ENCODE results near the gene CX3CR1. TPM values are rescaled to one million over a fixed set of nuclear protein-coding genes. Genes with fewer than 3 reads are reported as not detected.
A peak's percentile ranks its signal among the peaks of the same experiment; 100 is the strongest.

The CX3CR1 gene
- total RNA-seq, 2 experiments from 2014 or later, result 0.41 to 3.7 TPM

DNA sequence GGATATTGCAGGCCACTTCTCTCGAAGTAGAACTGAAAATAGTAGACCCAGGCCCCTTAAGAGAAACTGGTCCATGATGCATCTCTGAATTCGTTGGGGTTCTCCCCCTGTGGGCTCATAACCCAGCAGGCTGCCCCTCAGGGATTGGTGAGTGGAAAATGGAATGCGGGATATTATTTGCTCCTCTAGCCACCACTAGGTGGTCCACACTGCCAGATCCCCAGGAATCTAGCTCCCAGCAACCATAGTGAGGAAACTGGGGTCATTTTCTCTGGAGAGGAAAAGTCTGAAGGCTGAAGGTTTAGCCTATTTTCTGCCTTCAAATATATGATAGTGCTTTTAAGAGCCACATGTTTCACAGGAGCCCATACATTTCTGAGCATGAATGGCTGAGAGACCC lies 6.7 kb downstream of the CX3CR1 start:
- DNase-seq (peak; percentile 23), ATAC-seq (no peak)
- CTCF ChIA-PET, result interaction anchor here (10.6 kb wide), 1 partner anchor 19 kb away, joined by 115 read pairs; no protein-coding TSS in a partner anchor
- no peaks in the 10 kb centered on the region for H3K36me3 Mint-ChIP-seq
- no peak overlapping the region for H3K27ac Mint-ChIP-seq
- H3K27me3 Mint-ChIP-seq, result peaks cover 18% of the 10 kb centered on the region
- H3K4me1 Mint-ChIP-seq, result peaks cover 33% of the 10 kb centered on the region
- H3K9me3 Mint-ChIP-seq (ENCODE audit: low read depth), result no peaks in the 10 kb centered on the region
- no peak overlapping the region for H3K4me3 Mint-ChIP-seq

DNA sequence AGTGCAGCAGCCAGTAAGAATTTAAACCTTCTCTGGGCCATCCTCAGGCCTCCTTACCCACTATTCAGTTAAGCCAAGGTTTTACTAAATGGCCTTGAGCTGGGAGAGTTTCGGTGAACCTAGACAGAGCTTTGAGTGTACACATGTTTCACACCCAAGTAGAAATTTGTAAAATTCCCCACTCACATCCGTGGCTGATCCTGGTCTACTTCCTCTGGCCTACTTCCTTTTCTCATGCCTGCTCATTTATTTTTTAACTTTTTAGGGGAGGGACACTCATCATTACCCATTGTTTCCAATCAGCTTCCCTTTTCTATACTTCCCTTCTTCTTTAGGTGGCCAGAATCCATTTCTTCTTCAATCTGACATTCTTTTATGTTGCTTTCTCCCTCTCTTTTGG lies 7.6 kb downstream of the CX3CR1 start:
- DNase-seq (no peak), ATAC-seq (no peak)
- Mint-ChIP-seq H3K27me3 (peaks cover 18% of the 10 kb centered on the region), H3K27ac (no peak overlapping the region), H3K9me3 (ENCODE audit: low read depth) (no peaks in the 10 kb centered on the region), H3K4me1 (peaks cover 33% of the 10 kb centered on the region), H3K36me3 (peaks cover 2% of the 10 kb centered on the region), H3K4me3 (no peak overlapping the region)
- CTCF ChIA-PET, result interaction anchor here (1.3 to 5.8 kb wide), 3 partner anchors 16 to 106 kb away, joined by 5 to 30 read pairs (median 6); no protein-coding TSS in a partner anchor

DNA sequence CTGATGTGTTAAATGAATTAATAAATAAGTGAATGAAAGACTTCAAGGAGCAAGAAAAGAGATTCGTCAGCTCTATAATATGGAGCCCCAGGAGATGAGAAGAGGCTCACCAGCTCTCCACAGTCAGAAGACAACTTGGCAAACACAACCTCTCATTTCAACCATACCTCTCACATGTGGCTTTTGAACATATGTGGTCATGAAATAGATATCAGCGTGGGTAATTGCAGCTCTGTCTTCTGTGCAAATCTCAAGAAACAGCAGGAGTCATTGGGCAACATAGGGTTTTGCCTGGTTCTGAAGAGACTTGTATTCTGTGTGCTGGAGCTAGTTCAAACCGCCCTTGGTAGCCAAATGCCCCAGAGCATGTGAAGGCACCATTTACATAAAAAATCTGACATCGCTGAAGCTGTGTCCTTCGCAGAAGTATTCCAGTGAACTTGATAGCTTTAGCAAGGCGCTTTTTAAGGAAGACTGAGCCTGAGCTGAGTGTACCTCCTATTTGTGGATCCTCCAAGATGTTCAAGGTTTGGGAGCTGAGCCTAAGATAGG lies 8.4 kb downstream of the CX3CR1 start:
- peaks cover 11% of the 10 kb centered on the region for H3K27me3 Mint-ChIP-seq
- ATAC-seq (no peak), DNase-seq (no peak)
- H3K36me3 Mint-ChIP-seq, result peaks cover 2% of the 10 kb centered on the region
- H3K4me1 Mint-ChIP-seq, result peaks cover 29% of the 10 kb centered on the region
- CTCF ChIA-PET, result interaction anchor here (1.2 to 5.8 kb wide), 4 partner anchors 9 to 107 kb away, joined by 5 to 30 read pairs (median 6); partner anchors contain the start of gene CX3CR1
- H3K9me3 Mint-ChIP-seq (ENCODE audit: low read depth), result no peaks in the 10 kb centered on the region
- H3K27ac Mint-ChIP-seq, result no peak overlapping the region
- H3K4me3 Mint-ChIP-seq, result no peak overlapping the region

DNA sequence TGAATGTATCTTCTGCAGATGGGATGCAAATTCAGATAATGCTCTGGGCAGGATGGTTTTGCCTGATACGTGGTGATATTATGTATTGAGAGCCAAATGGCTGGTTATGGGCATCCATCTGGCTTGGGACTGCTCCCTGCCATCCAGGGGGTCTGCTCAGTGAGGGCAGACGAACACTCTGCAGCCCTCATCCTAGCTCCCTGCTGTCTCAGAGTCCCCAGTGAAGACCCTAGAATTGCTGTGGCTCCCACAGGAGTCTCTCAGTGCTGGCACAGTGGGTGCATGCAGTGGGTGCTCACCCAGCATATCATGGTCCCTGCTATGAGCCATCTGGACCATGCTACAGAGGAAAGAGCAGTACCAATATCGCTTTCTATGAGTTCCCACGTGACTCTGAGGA lies 10.3 kb downstream of the CX3CR1 start:
- CTCF ChIA-PET, result interaction anchor here (3.6 to 5.8 kb wide), 2 partner anchors 18 to 22 kb away, joined by 23 to 30 read pairs; no protein-coding TSS in a partner anchor
- Mint-ChIP-seq H3K9me3 (ENCODE audit: low read depth) (peaks cover 3% of the 10 kb centered on the region), H3K36me3 (peaks cover 7% of the 10 kb centered on the region), H3K27ac (no peak overlapping the region), H3K27me3 (peaks cover 2% of the 10 kb centered on the region), H3K4me1 (peaks cover 29% of the 10 kb centered on the region), H3K4me3 (no peak overlapping the region)
- DNase-seq, result no peak
- no peak for ATAC-seq

GRCh38 chr3:39268549-39268900 lies 11.3 kb downstream of the CX3CR1 start:
- Mint-ChIP-seq H3K4me1 (peaks cover 29% of the 10 kb centered on the region), H3K27ac (no peak overlapping the region), H3K36me3 (peaks cover 7% of the 10 kb centered on the region), H3K4me3 (no peak overlapping the region), H3K27me3 (peaks cover 7% of the 10 kb centered on the region), H3K9me3 (ENCODE audit: low read depth) (peaks cover 3% of the 10 kb centered on the region)
- ATAC-seq (no peak), DNase-seq (no peak)
- CTCF ChIA-PET, result interaction anchor here (0.9 to 5.8 kb wide), 7 partner anchors 10 to 81 kb away, joined by 3 to 30 read pairs (median 4); no protein-coding TSS in a partner anchor

- DNase-seq, result peak; percentile 89
- ATAC-seq, result peak; percentile 90
- Mint-ChIP-seq H3K27ac (peak overlapping the region; percentile 85), H3K4me3 (peak overlapping the region; percentile 17), H3K4me1 (peaks cover 32% of the 10 kb centered on the region), H3K36me3 (peaks cover 7% of the 10 kb centered on the region), H3K27me3 (peaks cover 14% of the 10 kb centered on the region), H3K9me3 (ENCODE audit: low read depth) (peaks cover 3% of the 10 kb centered on the region)
- CTCF ChIA-PET, result interaction anchor here (0.9 to 5.8 kb wide), 7 partner anchors 11 to 80 kb away, joined by 3 to 30 read pairs (median 4); no protein-coding TSS in a partner anchor
Measured at GRCh38 chr3:39267631-39268548, 11.9 kb downstream of the CX3CR1 start.

DNA sequence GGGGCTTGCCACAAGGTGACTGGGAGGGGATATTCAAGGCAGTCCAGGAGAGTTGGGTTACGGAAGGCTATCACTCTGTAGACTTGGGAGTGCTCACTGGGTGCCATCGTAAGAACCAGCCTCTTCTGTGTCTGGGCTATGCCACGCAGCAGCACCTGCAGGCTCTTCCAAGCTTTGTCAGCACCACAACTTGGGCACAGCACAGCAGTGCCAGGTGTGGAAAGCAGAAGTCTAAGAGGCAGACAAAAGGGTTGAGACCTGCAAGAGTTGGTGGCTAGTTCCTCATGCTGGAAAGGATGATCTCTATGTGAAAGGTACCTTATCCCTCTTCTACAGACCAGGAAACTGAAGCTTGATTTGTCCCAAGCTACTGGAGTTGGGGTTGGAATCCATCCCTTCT lies 15.8 kb downstream of the CX3CR1 start:
- ATAC-seq (no peak), DNase-seq (no peak)
- no peak overlapping the region for H3K27ac Mint-ChIP-seq
- H3K4me1 Mint-ChIP-seq, result peaks cover 36% of the 10 kb centered on the region
- peaks cover 37% of the 10 kb centered on the region for H3K27me3 Mint-ChIP-seq
- peaks cover 3% of the 10 kb centered on the region for H3K9me3 Mint-ChIP-seq (ENCODE audit: low read depth)
- peaks cover 7% of the 10 kb centered on the region for H3K36me3 Mint-ChIP-seq
- CTCF ChIA-PET, result interaction anchor here (1.0 to 1.8 kb wide), 5 partner anchors 26 to 74 kb away, joined by 3 to 5 read pairs (median 5); partner anchors contain the start of gene XIRP1
- H3K4me3 Mint-ChIP-seq, result no peak overlapping the region

DNA sequence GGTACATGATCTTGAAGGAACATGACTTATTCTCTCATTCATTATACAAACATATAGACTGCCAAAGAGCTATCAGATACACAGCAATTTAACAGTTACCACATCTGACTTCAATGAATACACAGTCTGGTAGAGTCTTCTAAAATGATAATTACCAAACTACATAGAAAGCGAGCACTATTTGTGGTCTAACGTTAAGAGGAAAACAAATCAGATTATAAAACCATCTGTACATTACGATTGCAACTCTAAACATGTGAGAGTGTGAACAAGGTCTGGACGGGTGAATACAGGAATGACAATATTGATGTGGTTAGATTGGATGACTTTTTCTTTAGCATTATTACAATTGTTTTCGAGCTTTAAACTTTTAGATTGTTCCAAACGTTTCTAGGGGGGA lies 16.3 kb downstream of the CX3CR1 start:
- H3K36me3 Mint-ChIP-seq, result peaks cover 7% of the 10 kb centered on the region
- peaks cover 40% of the 10 kb centered on the region for H3K27me3 Mint-ChIP-seq
- DNase-seq, result no peak
- H3K27ac Mint-ChIP-seq, result no peak overlapping the region
- CTCF ChIA-PET, result interaction anchor here (1.0 to 1.8 kb wide), 5 partner anchors 25 to 73 kb away, joined by 3 to 5 read pairs (median 5); partner anchors contain the start of gene XIRP1
- ATAC-seq, result no peak
- H3K4me1 Mint-ChIP-seq, result peaks cover 39% of the 10 kb centered on the region
- peaks cover 3% of the 10 kb centered on the region for H3K9me3 Mint-ChIP-seq (ENCODE audit: low read depth)
- H3K4me3 Mint-ChIP-seq, result no peak overlapping the region

GRCh38 chr3:39262846-39263245 lies 17.0 kb downstream of the CX3CR1 start:
- H3K36me3 Mint-ChIP-seq, result peaks cover 7% of the 10 kb centered on the region
- ATAC-seq (no peak), DNase-seq (no peak)
- H3K4me1 Mint-ChIP-seq, result peaks cover 33% of the 10 kb centered on the region
- peaks cover 3% of the 10 kb centered on the region for H3K9me3 Mint-ChIP-seq (ENCODE audit: low read depth)
- CTCF ChIA-PET, result interaction anchor here (0.7 to 1.8 kb wide), 4 partner anchors 25 to 73 kb away, joined by 3 to 5 read pairs (median 3); no protein-coding TSS in a partner anchor
- peaks cover 42% of the 10 kb centered on the region for H3K27me3 Mint-ChIP-seq
- H3K4me3 Mint-ChIP-seq, result no peak overlapping the region
- no peak overlapping the region for H3K27ac Mint-ChIP-seq

DNA sequence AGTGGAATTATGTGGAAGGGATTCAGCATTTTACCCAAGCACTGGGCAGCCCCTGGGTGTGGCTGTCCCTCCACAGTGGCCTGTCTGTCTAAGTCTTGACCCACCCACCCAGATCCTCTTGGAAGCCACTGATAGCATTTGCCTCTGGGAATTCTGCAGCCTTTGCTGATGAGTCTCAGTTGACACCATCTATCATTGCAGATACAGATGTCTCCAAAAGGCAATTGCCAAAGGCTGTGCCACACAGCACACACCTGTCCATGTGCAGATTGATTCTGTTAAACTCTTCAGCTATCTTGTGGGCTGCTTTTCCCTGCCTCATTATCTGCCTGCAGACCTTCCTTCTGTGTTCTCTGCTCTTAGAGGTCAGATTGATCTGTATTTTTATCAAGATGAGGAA lies 18.1 kb downstream of the CX3CR1 start:
- ATAC-seq (no peak), DNase-seq (no peak)
- Mint-ChIP-seq H3K4me1 (peaks cover 25% of the 10 kb centered on the region), H3K27ac (no peak overlapping the region), H3K9me3 (ENCODE audit: low read depth) (peaks cover 3% of the 10 kb centered on the region), H3K27me3 (peaks cover 48% of the 10 kb centered on the region), H3K4me3 (no peak overlapping the region), H3K36me3 (peaks cover 5% of the 10 kb centered on the region)
- CTCF ChIA-PET, result interaction anchor here (1.3 kb wide), 1 partner anchor 75 kb away, joined by 3 read pairs; no protein-coding TSS in a partner anchor

DNA sequence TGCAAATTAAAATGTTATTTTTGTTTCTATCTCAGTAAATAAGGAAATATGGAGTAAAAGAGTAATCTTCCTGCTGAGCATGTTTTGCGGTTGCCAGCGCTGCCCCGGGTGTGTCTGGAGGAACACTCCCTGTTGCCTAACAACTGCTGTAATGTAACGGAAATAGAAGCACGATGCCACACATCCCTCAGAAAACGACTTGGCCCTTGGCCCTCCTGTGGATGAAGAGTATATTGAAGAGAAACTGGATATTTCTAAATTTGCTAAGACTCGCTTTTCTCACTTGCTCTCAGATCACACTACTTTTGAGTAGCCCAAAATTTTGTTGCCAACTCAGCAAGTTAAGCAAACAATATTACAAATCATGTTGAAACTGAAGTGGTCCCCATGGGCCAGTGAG lies 18.9 kb downstream of the CX3CR1 start:
- H3K4me3 Mint-ChIP-seq, result no peak overlapping the region
- peak; percentile 83 for ATAC-seq

DNA sequence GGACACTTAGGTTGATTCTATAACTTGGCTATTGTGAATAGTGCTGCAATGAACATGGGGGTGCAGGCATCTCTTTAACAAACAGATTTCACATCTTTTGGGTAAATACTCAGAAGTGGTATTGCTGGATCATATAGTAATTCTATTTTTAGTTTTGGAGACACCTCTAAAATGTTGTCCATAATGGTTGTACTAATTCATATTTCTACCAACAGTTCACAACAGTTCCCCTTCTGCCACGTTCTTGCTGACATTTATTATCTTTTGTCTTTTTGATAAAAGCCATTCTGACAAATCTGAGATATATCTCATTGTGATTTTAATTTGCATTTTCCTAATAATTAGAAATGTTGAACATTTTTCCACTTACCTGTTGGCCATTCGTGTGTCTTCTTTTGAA lies 19.5 kb downstream of the CX3CR1 start:
- Mint-ChIP-seq H3K27me3 (peaks cover 48% of the 10 kb centered on the region), H3K9me3 (ENCODE audit: low read depth) (no peaks in the 10 kb centered on the region), H3K27ac (no peak overlapping the region), H3K4me1 (peaks cover 32% of the 10 kb centered on the region), H3K36me3 (no peaks in the 10 kb centered on the region), H3K4me3 (no peak overlapping the region)
- ATAC-seq (no peak), DNase-seq (no peak)
- CTCF ChIA-PET, result no interaction called here

More for the DNA sequence above, 18.9 kb downstream of the CX3CR1 start:
- peaks cover 48% of the 10 kb centered on the region for H3K27me3 Mint-ChIP-seq
- H3K4me1 Mint-ChIP-seq, result peaks cover 27% of the 10 kb centered on the region
- no peak overlapping the region for H3K27ac Mint-ChIP-seq
- CTCF ChIA-PET, result interaction anchor here (1.3 kb wide), 1 partner anchor 75 kb away, joined by 3 read pairs; no protein-coding TSS in a partner anchor
- peak; percentile 55 for DNase-seq
- peaks cover 4% of the 10 kb centered on the region for H3K36me3 Mint-ChIP-seq
- H3K9me3 Mint-ChIP-seq (ENCODE audit: low read depth), result peaks cover 3% of the 10 kb centered on the region
